Common myeloid progenitor, CD34-positive (primary cell): ENCODE results near the gene BNC2.

Experiments
- CTCF ChIA-PET: fragments of 350-600 bp; sonication (Branson Sonifier 250); formaldehyde crosslinking; loops from one replicate; lab custom pipeline; 2021; ENCODE audit warnings: antibody characterized with exemption; lab: Charles Lee
- POLR2A ChIA-PET: fragments of 350-600 bp; sonication (Branson Sonifier 250); formaldehyde crosslinking; loops from one replicate; lab custom pipeline; 2021; ENCODE audit warnings: antibody characterized with exemption; lab: Charles Lee
- DNase-seq, 3 donors: peaks; one replicate each; pipeline versions ENCODE4 v3.0.0 to v3.0.0-alpha.2; 2013
- H3K27ac ChIP-seq, 2 experiments: 1 replicate in 1 of 2; 2 replicates in 1 of 2; pipeline ENCODE4 v1.7.0; 2013; ENCODE audit warnings: inconsistent platforms in 2 of 2, low read length in 2 of 2, mild to moderate bottlenecking in 2 of 2, low read depth in 1 of 2, moderate library complexity in 1 of 2; ENCODE audit not compliant: severe bottlenecking in 2 of 2, insufficient read depth in 1 of 2, poor library complexity in 1 of 2
- H3K27me3 ChIP-seq, 5 experiments: replicated peaks in 2 of 5; 1 replicate in 3 of 5; 2 replicates in 2 of 5; pipeline versions ENCODE4 v1.6.1 to v1.7.0; 2013; ENCODE audit warnings: low read length in 4 of 5, mild to moderate bottlenecking in 2 of 5, moderate library complexity in 2 of 5, inconsistent platforms in 1 of 5; ENCODE audit not compliant: insufficient read depth in 5 of 5, control insufficient read depth in 4 of 5
- H3K36me3 ChIP-seq, 4 experiments: 1 replicate in 2 of 4; 2 replicates in 2 of 4; pipeline versions ENCODE4 v1.6.1 to v1.7.0; 2013; ENCODE audit warnings: low read length in 3 of 4, control low read depth in 1 of 4, mild to moderate bottlenecking in 1 of 4; ENCODE audit not compliant: control insufficient read depth in 4 of 4, insufficient read depth in 4 of 4
- H3K4me1 ChIP-seq, 4 experiments: 1 replicate in 3 of 4; 2 replicates in 1 of 4; pipeline versions ENCODE4 v1.6.1 to v1.7.1; 2013; ENCODE audit warnings: low read length in 3 of 4, mild to moderate bottlenecking in 3 of 4, control low read depth in 1 of 4, inconsistent platforms in 1 of 4, moderate library complexity in 1 of 4; ENCODE audit not compliant: control insufficient read depth in 4 of 4, insufficient read depth in 4 of 4; ENCODE audit errors: control extremely low read depth in 1 of 4
- H3K4me3 ChIP-seq, 7 experiments: 1 replicate in 4 of 7; 2 replicates in 3 of 7; pipeline versions ENCODE4 v1.5.1 to v1.7.0; 2013; ENCODE audit warnings: mild to moderate bottlenecking in 7 of 7, low read length in 6 of 7, moderate library complexity in 6 of 7, inconsistent platforms in 2 of 7, low read depth in 2 of 7, control low read depth in 1 of 7; ENCODE audit not compliant: insufficient read depth in 4 of 7, control insufficient read depth in 1 of 7; ENCODE audit errors: extremely low read depth in 1 of 7
- H3K9me3 ChIP-seq, 5 experiments: 1 replicate in 4 of 5; 2 replicates in 1 of 5; pipeline versions ENCODE4 v1.6.1 to v1.7.1; 2013; ENCODE audit warnings: low read length in 4 of 5, mild to moderate bottlenecking in 2 of 5, inconsistent platforms in 1 of 5, low read depth in 1 of 5, moderate library complexity in 1 of 5; ENCODE audit not compliant: control insufficient read depth in 4 of 5, insufficient read depth in 2 of 5; ENCODE audit errors: control extremely low read depth in 1 of 5
- WGBS: methylation state at CpG from one replicate; pipeline ENCODE4 v1.1.5; 2013; ENCODE audit not compliant: insufficient coverage; 5-methylcytosine and 5-hydroxymethylcytosine counted together

Gene BNC2

GRCh38 chr9:16654596-16655126, 215.8 kb downstream of the BNC2 start:
- Histone ChIP-seq H3K4me3 (no peak overlapping the region), H3K4me1 (no peaks in the 10 kb centered on the region), H3K9me3 (no peaks in the 10 kb centered on the region), H3K27me3 (peaks cover 0 to 3% (median 0%) of the 10 kb centered on the region in 5 experiments), H3K27ac (no peak overlapping the region), H3K36me3 (no peaks in the 10 kb centered on the region)
- ChIA-PET CTCF (no interaction called here), POLR2A (no interaction called here)
- no CpG with 5 or more reads among the region's 3 CpGs for WGBS
- DNase-seq: no peak

DNA sequence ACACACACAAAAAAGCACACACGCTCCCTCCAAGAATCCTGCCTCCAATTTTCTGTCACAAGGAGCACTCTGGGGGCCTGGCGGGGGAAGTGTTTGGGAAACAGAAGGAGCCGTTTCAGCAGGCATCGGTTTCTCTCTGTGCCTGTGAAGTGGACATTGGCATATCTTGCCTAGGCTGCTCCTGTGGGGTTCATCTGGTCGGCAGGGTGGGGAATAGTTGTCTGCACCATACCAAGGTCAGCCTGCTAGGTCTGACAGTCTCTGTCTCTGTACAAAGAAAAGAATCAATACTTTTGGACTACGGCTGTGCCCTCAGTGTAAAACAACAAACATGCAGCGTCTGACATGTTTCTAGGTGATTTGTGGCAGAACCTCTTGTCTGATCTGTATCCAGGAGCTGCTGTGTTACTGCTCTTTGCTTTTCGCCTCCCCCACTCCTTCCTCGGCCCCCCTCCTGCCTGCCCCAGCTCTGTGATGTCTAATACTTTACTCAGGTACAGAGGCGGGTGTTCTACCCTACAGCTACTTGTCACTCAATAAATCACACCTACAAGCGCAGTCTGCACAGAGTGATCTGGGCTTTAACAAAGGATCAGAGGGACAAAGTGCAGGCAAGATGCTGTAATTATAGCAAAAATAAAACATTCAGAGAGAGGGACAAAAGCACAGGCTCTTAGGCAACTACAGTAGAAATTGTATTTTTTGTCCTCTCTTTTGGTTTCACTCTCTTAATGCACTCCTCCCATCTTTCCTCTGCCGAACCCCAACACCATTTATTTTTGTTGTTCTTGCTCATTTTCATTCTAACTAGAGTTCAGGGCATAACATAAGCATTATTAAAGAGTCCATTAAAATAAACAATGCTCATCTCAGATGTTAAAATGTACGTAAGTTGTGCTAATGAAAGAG, 216.7 kb downstream of the BNC2 start:
- ChIA-PET POLR2A (no interaction called here), CTCF (no interaction called here)
- Histone ChIP-seq H3K4me3 (no peak overlapping the region), H3K27me3 (peaks cover 0 to 3% (median 0%) of the 10 kb centered on the region in 5 experiments), H3K4me1 (no peaks in the 10 kb centered on the region), H3K36me3 (no peaks in the 10 kb centered on the region), H3K9me3 (no peaks in the 10 kb centered on the region), H3K27ac (no peak overlapping the region)
- WGBS: 91% methylated on average over 9 of the region's 13 CpGs
- no peak for DNase-seq

DNA sequence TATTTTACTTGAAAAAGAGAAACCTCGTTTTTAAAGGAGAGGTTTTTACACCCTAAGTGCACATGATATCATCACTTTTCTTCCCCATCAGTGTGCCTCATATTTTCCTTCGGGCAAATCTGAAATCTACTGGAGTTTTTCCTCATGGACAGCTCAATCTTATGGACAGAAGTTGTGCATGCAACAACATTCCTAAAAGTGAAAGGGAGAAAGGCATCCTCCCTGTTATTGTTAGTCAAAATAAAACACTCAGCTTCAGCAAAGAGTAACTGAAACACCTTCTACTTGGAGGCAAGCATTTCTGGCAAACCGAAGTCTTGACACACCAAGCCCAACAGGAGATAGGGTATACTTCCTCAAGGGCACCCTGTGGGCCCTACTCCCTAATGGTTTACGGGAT, 217.9 kb downstream of the BNC2 start:
- WGBS: 100% methylated on average over 2 of the region's 4 CpGs
- H3K4me3 ChIP-seq: no peak overlapping the region

GRCh38 chr9:16651446-16651964, 219.0 kb downstream of the BNC2 start:
- no peak overlapping the region for H3K4me3 ChIP-seq
- peaks cover 0 to 3% (median 0%) of the 10 kb centered on the region in 5 experiments for H3K27me3 ChIP-seq
- H3K36me3 ChIP-seq: no peaks in the 10 kb centered on the region
- DNase-seq: no peak
- WGBS: 100% methylated on average over 3 of the region's 5 CpGs
- CTCF ChIA-PET: no interaction called here
- no peaks in the 10 kb centered on the region for H3K9me3 ChIP-seq
- POLR2A ChIA-PET: interaction anchor here (0.6 kb wide), 1 partner anchor 373 kb away, joined by 4 read pairs; no protein-coding TSS in a partner anchor
- H3K4me1 ChIP-seq: no peaks in the 10 kb centered on the region
- no peak overlapping the region for H3K27ac ChIP-seq

More for the DNA sequence above, 217.9 kb downstream of the BNC2 start:
- Histone ChIP-seq H3K27ac (no peak overlapping the region), H3K36me3 (no peaks in the 10 kb centered on the region), H3K4me1 (no peaks in the 10 kb centered on the region), H3K9me3 (no peaks in the 10 kb centered on the region), H3K27me3 (peaks cover 0 to 3% (median 0%) of the 10 kb centered on the region in 5 experiments)
- DNase-seq: no peak
- CTCF ChIA-PET: no interaction called here
- POLR2A ChIA-PET: no interaction called here

DNA sequence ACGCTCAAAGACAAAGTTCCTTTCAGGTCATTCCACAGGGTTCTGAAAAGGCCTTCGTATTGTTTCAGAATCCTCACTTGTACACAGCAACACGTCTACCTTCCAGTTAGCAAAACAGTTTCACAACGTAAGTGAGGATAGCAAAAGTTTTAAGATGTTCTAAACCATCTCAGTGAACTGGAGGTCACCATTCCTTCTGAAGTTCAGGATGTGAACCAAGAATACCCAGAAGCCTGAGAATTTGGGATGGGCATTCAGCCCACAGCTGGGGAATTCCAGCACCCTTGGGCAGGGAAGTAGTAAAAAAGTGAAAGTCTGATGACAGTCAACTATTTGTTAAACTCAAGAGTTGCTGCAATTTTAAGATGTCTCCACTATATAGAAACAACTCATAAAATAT, 224.5 kb downstream of the BNC2 start:
- CTCF ChIA-PET: no interaction called here
- Histone ChIP-seq H3K4me3 (no peak overlapping the region), H3K4me1 (no peaks in the 10 kb centered on the region), H3K36me3 (no peaks in the 10 kb centered on the region), H3K27ac (no peak overlapping the region), H3K27me3 (peaks cover 0 to 1% (median 0%) of the 10 kb centered on the region in 5 experiments), H3K9me3 (no peaks in the 10 kb centered on the region)
- WGBS: 98% methylated on average over 4 of the region's 4 CpGs
- DNase-seq: no peak
- POLR2A ChIA-PET: no interaction called here

DNA sequence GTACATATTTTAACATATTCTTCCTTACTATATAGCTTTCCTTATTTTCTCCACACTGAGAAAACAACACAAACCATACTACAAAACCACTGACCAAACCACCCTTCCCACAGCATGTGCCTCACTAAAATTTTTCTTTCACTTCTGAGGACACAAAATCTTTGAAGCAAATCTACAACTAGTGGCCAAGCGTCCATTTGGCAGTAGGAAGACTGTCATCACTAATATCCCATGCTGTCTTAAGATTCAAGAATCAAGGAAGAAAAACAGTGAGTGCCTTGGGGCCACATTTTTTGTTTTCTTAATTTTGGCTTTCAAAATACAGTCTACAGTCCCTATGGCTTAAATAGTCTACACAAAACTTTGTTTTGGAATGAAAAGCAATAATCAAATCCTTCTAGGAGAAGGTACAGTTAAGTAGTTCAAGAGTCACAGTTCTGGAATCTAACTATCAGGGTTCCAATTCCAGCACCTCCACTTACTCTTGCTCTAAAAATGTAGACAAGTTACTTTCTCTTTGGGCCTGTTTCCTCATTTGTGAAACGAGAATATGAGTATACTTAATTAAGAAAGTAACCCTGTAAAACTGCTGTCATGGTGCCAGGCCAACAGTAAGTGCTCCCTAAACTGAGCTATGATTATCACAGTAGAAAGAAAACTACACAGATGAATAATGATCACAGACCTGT, 227.9 kb downstream of the BNC2 start:
- Histone ChIP-seq H3K4me3 (no peak overlapping the region), H3K9me3 (peaks cover 0 to 2% (median 0%) of the 10 kb centered on the region in 5 experiments), H3K27me3 (peaks cover 0 to 1% (median 0%) of the 10 kb centered on the region in 5 experiments), H3K27ac (no peak overlapping the region), H3K4me1 (no peaks in the 10 kb centered on the region), H3K36me3 (no peaks in the 10 kb centered on the region)
- ChIA-PET POLR2A (no interaction called here), CTCF (no interaction called here)
- no peak for DNase-seq
- WGBS: 100% methylated on average over 1 of the region's 2 CpGs
